Stimulated activated CD4-positive, alpha-beta T cell treated with anti-CD3 and anti-CD28 coated beads, TNF-alpha, amount 100 ng/mL, for 1 hour (primary cell): ENCODE results near the gene TNFRSF14.
"Not testable (repeated sequence)": the region's sequence is repeated elsewhere in the genome, so short reads cannot be mapped to it uniquely, and the experiment has no call there.

Experiments used
- DNase-seq, 3 donors: peaks; one replicate each; pipeline ENCODE4 v3.0.0-alpha.2; 2020; ENCODE audit warnings: low read depth in 3 of 3, low spot score in 1 of 3

The TNFRSF14 gene

DNA sequence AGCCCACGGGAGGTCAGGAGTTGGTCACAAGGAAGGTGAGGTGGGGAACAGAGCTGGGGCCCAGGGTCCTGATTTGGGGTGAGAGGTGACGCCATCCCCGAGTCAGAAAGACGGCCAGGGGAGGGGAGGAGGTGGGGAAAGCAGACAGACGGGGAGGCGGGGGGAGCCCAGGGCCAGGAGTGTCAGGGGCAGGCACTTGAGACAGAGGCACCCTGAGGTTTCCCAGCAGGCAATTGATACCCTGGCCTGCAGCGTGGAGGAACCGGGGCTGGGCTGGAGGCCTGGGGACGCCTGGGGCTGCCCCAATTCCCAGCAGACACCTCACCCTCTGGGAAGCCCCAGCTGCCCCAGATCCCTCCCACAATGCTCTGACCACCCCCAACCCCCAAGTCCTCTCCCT, 3.1 kb upstream of the TNFRSF14 start:
- not testable (repeated sequence) for DNase-seq

DNA sequence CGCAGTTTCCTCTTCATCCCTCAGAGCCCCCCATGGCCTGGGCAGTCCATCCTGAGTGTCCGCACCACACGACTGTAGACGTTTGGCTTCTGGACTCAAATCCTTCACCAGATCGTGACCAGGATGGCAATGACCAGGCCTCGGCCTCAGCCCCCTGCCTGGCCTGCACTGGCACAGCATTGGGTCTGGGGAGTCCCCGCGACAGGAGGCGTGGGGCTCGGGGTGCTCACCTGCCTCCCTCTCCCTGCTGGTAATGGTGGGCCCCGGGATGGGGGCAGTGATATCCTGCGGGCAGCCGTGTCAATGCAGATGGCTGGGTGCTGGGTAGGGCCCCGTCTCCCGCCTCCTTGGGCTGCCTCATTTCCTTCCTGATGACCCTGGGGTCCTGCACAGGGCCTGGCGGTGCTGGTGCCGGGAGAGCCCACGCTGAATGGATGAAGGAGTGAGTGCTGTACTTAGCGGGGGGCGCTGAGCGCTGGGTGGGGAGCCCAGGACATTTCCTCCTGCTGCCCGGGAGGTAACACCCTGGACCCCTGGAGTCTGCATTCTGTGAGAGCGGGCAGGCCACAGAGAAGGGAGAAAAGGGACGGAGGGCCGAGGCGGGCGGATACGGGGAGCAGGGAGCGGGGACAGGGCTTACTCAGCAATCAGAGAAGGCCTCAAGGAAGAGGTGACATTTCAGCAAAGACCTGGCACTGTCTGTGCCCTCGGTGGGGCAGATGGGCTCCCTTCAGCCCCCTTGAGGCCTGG, 2.1 kb upstream of the TNFRSF14 start:
- DNase-seq = no peak

DNA sequence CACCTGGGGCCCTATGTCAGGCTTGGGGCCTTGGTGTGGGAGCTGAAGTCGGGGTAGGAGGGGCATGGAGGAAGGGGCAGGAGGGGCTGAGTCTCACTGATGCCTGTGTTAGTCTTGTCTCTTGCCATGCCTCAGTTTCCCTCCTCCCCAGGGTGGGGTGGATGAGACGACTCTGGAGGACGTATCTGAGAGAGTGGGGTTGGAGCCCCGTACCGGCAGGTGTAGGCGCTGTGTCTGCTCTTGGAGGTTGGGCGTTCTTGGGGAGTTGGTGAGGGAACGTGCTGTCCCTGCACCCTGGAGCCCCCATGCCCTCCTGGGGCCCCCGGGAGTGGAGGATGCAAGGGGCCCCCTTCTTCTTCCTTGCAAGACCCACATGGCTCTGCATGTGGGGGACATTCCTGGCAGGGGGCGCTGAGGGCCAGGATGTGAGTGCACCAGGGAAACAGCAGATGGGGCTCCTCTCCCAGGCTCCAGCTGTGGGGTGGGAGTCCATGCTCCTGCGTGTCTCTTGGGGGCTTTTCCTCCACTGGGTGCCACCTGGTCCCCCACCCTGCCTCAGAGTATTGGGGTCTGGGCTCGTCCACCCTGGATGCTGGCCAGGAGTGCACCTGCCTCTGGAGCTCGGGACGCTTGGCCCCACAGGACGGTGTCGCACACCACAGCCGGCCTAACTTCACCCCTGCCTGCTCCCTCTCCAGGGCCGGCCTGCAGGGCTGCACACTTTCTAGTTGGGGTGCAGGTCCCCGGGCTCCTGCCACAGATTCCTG, 1.4 kb upstream of the TNFRSF14 start:
- DNase-seq = peak in 1 of 3 donors; percentile 41

DNA sequence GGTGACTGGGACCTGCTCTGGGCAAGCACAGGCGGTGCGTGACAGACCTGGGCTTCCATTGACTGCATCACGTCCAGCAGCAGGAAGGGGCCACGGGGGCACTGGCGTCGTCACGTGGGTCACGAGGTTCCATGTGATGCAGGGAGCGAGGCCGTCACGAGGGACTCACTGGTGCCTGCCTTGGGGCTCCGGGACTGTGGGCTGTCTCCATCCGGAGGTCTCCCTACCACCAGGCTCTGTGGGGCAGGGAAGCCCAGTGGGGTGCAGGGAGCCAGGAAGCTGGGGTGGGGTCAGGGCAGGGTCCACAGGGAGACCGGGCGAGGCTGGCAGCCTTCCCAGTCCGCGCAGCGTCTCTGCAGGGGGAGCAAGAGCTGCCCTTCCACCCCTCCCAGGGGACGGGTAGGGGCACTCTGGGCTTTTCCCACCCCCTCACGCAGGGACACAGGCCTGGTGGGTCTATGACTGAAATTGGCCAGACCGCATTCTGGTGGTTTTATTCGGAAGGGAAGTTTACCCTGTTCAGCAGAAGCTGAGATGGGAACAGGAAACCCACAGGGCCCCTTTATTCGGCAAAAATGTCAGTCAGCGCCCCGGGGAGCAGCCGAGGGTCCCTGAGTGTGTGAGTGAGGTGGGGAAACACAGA, 416 bp upstream of the TNFRSF14 start:
- peak in 2 of 3 donors; percentile 35 to 44 for DNase-seq

DNA sequence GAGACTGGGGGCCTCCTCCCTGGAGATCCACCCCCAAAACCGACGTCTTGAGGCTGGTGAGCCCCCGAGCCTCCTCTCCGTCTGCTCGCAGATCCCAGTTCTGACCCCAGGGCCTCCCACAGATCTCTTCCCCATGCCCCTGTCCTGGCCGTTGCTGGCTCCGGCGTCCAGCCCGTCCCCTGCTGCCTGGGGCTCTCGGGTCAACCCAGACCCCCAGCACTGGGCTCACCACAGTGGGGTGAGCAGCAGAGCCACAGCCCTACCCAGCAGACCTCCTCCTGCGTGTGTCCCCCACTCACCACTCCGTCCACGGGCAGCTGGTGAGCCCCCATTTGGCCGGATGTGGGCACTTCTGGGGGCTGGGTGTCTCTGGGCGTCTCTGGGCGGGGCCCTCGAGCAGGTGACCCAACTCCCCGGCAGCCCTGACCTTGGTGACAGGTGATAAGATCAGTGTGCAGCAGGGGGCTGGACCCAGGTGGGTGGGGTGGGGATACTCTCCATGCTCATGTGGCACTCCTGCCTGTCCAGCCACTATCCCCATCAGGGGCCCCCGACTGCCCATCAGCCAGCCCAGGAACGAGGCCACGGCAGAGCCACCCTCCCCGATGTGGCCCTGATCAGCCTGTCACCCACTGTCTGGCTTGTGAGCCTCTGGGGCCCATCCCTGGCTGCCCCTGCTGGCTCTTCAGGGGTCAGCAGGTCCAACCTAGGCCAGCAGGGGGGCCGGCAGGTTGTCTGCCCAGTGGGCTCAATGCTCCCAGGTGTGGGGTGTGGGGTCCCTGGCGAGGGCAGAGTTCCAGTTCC, 709 bp downstream of the TNFRSF14 start:
- no peak for DNase-seq

DNA sequence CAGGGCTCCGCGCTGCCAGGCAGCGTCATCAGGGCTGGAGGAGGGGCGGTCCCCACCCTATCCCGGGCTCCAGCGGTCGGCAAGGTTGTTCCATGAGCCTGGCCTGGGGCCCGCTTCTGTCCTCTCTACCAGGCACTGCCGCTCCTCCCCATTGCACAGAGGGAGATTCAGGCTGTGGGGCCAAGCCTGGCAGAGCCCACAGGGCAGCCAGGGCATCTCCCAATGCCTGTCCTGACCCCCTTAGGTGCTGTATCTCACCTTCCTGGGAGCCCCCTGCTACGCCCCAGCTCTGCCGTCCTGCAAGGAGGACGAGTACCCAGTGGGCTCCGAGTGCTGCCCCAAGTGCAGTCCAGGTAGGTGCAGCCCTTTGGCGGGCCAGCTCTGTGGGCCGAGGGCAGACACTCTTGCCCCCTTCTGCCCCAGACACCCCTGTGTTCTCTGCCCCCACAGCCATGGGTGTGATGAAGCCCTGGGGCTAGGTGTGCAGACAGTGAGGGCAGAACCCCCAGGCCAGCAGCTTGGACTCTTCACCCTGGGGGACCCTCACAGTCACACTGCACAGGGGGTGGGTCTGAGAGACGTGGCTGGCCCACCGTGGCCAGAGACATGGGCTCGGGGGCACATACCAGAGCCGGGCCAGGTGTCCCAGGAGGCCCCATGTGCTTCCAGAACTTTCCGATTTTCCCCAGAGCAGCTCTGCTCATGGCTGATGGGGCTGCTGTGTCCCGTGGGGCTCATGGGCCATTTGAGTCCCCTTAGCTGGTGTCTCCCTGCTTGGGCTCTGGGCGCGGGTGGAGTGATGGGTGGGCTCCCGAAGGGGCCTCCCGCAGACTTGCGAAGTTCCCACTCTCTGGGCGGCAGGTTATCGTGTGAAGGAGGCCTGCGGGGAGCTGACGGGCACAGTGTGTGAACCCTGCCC, 1.6 kb downstream of the TNFRSF14 start:
- no peak for DNase-seq

DNA sequence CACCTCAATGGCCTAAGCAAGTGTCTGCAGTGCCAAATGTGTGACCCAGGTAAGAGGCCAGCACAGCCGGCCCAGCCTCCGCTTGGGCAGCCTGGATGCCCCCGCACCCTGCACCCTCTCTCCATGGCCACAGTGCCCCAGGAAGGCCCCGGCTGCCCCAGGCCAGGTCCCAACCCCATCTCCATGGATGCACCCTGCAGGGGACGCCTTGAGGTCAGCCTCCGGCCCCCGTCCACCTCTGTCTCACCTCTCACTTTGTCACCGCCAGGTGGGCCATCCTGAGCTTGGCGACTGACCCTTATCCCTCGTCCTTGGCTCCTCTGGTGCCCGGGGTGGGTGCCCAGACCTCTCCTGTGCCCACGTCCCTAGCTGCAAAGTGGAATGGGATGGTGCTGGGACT, 2.2 kb downstream of the TNFRSF14 start:
- no peak for DNase-seq

DNA sequence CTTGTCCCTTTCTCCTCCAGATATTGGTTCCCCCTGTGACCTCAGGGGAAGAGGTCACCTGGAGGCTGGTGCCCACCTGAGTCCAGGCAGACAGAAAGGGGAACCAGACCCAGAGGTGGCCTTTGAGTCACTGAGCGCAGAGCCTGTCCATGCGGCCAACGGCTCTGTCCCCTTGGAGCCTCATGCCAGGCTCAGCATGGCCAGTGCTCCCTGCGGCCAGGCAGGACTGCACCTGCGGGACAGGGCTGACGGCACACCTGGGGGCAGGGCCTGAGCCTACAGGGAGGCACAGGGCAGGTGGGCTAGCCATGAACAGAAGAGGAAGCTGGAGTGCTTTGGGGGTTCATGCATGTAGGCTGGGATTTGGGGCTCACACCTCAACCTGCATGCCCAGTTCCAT, 2.7 kb downstream of the TNFRSF14 start:
- DNase-seq = no peak

DNA sequence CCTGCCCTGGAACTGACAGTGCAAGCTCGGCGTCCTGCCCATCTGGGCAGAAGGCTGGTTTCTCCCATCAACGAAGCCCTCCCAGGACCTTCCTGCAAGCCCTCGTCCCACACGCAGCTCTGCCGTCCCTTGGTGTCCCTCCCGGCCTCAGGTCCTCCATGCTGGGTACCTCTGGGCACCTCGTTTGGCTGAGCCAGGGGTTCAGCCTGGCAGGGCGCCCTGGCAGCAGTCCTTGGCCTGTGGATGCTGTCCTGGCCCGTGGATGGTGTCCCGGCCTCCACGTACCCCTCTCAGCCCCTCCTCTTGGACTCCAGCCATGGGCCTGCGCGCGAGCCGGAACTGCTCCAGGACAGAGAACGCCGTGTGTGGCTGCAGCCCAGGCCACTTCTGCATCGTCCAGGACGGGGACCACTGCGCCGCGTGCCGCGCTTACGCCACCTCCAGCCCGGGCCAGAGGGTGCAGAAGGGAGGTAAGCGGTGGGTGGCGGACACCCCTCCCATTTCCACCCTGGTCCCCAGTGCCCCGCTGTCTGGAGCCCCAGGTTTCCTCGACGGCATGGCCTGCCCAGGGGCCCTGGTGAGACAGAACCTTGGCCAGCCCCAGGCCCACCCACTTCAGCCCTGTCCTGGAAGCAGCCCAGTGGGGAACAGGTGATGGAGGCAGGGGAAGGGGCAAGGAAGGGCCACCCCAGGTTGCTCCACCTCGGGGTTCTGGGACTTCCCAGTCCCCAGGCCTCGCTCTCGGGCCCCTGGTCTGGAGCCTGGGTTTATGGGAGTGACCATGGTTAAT, 3.5 kb downstream of the TNFRSF14 start:
- no peak for DNase-seq

DNA sequence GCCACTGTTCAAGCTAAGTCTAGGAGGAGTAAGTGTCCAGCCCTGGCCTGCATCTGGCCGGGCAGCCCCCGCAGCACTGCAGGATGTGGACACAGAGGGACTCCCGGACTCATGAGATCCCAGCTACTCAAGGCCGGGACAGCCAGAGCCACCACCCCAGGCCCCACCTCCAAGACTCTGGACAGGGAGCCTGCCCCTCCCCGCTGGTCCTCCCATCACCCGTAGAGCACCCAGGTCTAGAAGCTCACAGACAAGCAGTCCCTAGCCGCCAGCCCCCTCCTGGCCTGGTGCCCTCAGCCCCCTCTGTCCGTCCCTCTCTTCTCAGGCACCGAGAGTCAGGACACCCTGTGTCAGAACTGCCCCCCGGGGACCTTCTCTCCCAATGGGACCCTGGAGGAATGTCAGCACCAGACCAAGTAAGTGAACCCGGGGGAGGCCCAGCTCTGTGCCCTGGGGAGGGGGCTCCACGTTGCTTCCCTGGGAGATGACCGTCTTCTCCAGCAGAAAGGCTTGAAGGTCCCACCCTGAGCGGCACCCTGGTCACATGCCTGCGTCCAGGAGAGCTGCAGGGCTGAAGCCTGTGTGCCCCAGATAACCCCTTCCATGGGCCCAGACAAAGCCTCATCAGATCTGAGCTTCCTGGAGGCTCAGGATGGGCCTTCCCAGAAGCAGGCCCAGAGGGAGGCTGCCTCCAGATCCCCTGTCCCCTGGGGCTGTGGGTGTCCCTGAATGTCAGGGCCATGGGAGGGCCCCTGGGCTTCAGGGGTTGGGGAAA, 4.3 kb downstream of the TNFRSF14 start:
- no peak for DNase-seq

DNA sequence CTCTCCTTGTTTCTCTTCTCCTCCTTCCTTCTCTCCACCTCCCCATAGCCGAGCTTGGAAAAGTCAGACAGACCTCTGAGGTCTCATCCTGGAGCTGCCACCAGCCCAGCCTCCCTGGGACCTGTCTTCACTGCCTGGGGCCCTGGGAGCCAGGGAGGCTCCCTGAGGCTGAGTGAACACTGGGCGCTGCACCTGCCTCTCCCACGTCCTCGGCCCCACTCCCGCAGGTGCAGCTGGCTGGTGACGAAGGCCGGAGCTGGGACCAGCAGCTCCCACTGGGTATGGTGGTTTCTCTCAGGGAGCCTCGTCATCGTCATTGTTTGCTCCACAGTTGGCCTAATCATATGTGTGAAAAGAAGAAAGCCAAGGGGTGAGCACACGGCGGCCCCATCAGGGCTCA, 5.3 kb downstream of the TNFRSF14 start:
- no peak for DNase-seq

DNA sequence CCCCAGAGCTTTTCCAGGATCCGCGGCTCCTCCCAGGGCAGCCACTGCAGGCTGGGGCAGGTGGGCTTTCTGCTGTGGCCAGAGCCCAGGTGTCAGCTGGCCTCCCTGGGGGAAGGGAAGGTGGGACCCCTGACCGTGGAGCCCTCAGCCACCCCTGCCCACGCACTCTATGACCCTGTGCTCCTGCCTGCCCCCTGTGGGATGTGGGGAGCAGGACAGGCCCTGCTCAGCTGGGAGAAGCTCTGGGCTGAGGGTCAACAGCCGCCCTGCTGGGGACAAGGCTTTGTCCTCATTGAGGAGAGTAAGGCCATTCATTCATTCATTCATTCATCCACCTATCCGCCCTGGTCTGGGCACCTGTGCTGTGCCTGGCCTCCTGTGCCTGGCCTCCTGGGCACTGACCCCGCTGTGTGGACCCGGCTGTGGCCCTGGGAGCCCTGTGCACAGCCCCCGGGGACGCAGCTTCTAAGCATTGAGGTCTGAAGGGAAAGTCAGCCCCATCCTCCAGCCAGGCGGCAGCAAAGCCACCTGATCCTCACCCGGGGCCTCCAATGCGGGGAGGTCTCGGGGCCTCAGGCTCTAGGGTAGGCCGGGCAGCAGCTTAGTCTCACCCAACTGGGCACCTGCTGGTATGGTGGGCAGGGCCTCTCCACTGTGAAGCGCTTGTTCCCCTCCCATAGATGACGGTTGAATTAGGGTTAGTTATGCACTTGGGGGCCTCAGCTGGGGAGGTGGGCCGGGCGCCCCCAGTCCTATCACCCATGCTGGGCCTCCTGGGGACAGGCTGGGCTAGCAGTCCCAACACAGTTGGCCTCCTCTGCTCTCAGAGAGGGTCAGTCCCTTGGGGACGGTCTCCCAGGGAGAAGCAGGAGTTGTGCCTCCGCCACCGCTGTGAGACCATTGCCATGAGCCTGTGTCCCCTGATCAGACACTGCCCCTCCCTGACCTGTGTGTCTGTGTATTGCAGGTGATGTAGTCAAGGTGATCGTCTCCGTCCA, 6.0 kb downstream of the TNFRSF14 start:
- no peak for DNase-seq

DNA sequence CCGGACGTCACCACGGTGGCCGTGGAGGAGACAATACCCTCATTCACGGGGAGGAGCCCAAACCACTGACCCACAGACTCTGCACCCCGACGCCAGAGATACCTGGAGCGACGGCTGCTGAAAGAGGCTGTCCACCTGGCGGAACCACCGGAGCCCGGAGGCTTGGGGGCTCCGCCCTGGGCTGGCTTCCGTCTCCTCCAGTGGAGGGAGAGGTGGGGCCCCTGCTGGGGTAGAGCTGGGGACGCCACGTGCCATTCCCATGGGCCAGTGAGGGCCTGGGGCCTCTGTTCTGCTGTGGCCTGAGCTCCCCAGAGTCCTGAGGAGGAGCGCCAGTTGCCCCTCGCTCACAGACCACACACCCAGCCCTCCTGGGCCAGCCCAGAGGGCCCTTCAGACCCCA, 7.0 kb downstream of the TNFRSF14 start:
- no peak for DNase-seq

DNA sequence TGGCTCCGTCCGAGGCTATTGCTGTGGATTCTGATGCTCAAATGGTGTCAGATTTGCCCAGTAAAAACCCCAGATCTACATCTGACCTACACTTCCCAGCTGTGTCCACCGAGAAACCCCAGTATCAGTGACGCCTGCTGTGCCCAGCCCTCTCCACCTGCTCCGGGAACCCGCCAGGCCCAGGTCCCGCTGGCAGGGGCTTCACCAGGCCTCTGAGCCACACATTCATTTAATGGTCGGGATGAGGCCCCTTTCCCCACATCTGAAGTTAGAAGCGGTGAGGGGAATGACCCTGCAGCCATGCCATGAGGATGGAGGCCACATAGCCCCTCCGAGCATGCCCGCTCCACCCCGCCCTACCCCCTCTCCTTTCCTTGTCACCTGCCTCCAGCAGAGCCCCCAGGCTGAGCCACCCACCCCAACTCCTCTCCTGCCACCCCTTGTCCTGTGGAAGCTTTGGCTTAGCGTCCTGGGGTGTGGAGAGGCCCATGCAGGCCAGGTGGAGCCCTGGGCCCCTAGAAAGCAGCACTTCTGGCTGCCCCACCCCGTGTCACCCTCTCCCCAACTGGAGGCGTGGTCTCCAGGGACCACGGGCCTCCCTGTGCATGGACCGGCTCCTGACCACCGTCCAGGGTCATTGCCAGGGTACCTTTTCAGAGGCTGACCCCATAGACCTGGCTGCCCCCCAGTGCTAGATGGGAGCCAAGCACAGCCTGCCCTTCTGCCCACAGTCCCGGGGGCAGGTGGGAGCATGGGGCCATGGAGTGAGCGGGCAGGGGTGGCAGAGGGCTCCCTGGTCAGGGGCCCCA, 8.0 kb downstream of the TNFRSF14 start:
- no peak for DNase-seq

DNA sequence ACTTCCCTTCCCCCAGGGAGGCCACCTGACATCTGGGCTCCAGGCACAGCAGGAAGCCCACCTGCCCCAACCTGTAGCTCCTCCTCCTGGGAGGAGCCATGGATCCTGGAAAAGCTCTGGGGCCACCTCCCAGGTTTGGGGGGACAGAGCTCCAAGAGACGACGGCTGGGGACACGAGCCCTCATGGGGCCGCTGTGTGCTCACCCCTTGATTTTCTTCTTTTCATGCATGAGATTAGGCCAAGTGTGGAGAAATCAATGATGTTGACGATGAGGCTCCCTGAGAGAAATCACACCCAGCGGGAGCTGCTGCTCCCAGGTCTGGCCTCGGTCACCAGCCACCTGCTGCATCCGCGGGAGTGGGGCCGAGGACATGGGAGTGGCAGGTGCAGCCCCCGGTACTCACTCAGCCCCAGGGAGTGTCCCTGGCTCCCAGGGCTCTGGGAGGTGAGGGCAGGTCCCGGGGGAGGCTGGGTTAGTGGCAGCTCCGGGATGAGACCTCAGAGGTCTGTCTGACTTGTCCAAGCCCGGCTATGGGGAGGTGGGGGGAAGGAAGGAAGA, 8.7 kb downstream of the TNFRSF14 start:
- DNase-seq = no peak
